WTC11 (cell line): ENCODE measurements around the gene TLNRD1. TPM values are rescaled to one million over a fixed set of nuclear protein-coding genes. Genes with fewer than 3 reads are reported as not detected.

ENCODE experiments used
- ATAC-seq: fragments of 200-7000 bp; cut with Tn5 transposase; 2 replicates; pipeline ENCODE4 v1.10.0; 2021; ENCODE audit warnings: mild to moderate bottlenecking, moderate library complexity
- CTCF ChIA-PET: fragments of 300-600 bp; sonication (Branson Sonifier 250); formaldehyde crosslinking; loops from one replicate; lab custom pipeline; 2021; ENCODE audit warnings: antibody characterized with exemption; lab: Charles Lee
- POLR2A ChIA-PET: fragments of 350-600 bp; sonication (Branson Sonifier 250); formaldehyde crosslinking; loops from one replicate; lab custom pipeline; 2021; ENCODE audit warnings: antibody characterized with exemption; lab: Charles Lee
- DNase-seq: peaks from one replicate; pipeline ENCODE4 v3.0.0; 2021; ENCODE audit warnings: low spot score
- H3K27ac Mint-ChIP-seq: 2 replicates; pipeline ENCODE4 v1.8.0; 2021; ENCODE audit warnings: mixed read lengths
- H3K27me3 Mint-ChIP-seq: 2 replicates; pipeline ENCODE4 v1.8.0; 2021; ENCODE audit warnings: low read depth, mild to moderate bottlenecking, moderate library complexity, mixed read lengths
- H3K36me3 Mint-ChIP-seq: 2 replicates; pipeline ENCODE4 v1.8.0; 2021; ENCODE audit warnings: mixed read lengths
- H3K4me1 Mint-ChIP-seq: 2 replicates; pipeline ENCODE4 v1.8.0; 2022; ENCODE audit warnings: mixed read lengths
- H3K4me3 Mint-ChIP-seq: 2 replicates; pipeline ENCODE4 v1.8.0; 2021; ENCODE audit warnings: mild to moderate bottlenecking, moderate library complexity, mixed read lengths
- H3K9me3 Mint-ChIP-seq: 2 replicates; pipeline ENCODE4 v1.8.0; 2021; ENCODE audit warnings: mixed read lengths
- AR ChIP-seq: fragments of 250-450 bp; sonication (Bioruptor Pico); IDR thresholded peaks from 2 replicates; pipeline ENCODE4 v1.9.0; 2021; ENCODE audit warnings: mild to moderate bottlenecking
- ATF6 ChIP-seq: sonication (generic); formaldehyde crosslinking; IDR thresholded peaks from 2 replicates; pipeline ENCODE4 v1.8.1; 2023; ENCODE audit warnings: mild to moderate bottlenecking, missing genetic modification reagents
- CDX4 ChIP-seq: fragments of 250-450 bp; sonication (Bioruptor Pico); IDR thresholded peaks from 2 replicates; pipeline ENCODE4 v1.9.0; 2021; ENCODE audit warnings: moderate library complexity, mild to moderate bottlenecking, inconsistent platforms, borderline replicate concordance
- CREB1 ChIP-seq: sonication (generic); formaldehyde crosslinking; IDR thresholded peaks from 2 replicates; pipeline ENCODE4 v1.8.0; 2023; ENCODE audit warnings: mild to moderate bottlenecking, missing genetic modification reagents
- CTCF ChIP-seq: fragments of 200-600 bp; IDR thresholded peaks from 2 replicates; pipeline ENCODE4 v1.8.0; 2022; ENCODE audit warnings: antibody characterized with exemption
- EMX1 ChIP-seq: fragments of 250-450 bp; sonication (Bioruptor Pico); IDR thresholded peaks from 2 replicates; pipeline ENCODE4 v1.8.0; 2021; ENCODE audit warnings: mild to moderate bottlenecking
- ERG ChIP-seq: fragments of 250-450 bp; sonication (Bioruptor Pico); IDR thresholded peaks from 2 replicates; pipeline ENCODE4 v1.8.0; 2021; ENCODE audit warnings: mild to moderate bottlenecking
- FOXJ3 ChIP-seq: sonication (generic); formaldehyde crosslinking; IDR thresholded peaks from 2 replicates; pipeline ENCODE4 v1.9.0; 2021; ENCODE audit warnings: missing genetic modification reagents, mild to moderate bottlenecking, borderline replicate concordance
- HMGA2 ChIP-seq: fragments of 250-450 bp; sonication (Bioruptor Pico); IDR thresholded peaks from 2 replicates; pipeline ENCODE4 v1.4.0; 2021; ENCODE audit warnings: mild to moderate bottlenecking, moderate library complexity
- IRF1 ChIP-seq: sonication (generic); formaldehyde crosslinking; IDR thresholded peaks from 2 replicates; pipeline ENCODE4 v1.8.0; 2023; ENCODE audit warnings: missing genetic modification reagents
- IRF2 ChIP-seq: sonication (generic); formaldehyde crosslinking; IDR thresholded peaks from 2 replicates; pipeline ENCODE4 v1.8.0; 2022; ENCODE audit warnings: low read depth, missing genetic modification reagents, borderline replicate concordance
- KAT7 ChIP-seq: sonication (generic); formaldehyde crosslinking; IDR thresholded peaks from 2 replicates; pipeline ENCODE4 v1.8.1; 2023; ENCODE audit warnings: missing genetic modification reagents, mild to moderate bottlenecking, borderline replicate concordance
- MXD4 ChIP-seq: fragments of 250-450 bp; sonication (Bioruptor Pico); IDR thresholded peaks from 2 replicates; pipeline ENCODE4 v1.8.0; 2021; ENCODE audit warnings: mild to moderate bottlenecking, moderate library complexity, borderline replicate concordance
- OVOL2 ChIP-seq: fragments of 250-450 bp; sonication (Bioruptor Pico); IDR thresholded peaks from 2 replicates; pipeline ENCODE4 v1.9.0; 2021; ENCODE audit warnings: mild to moderate bottlenecking, borderline replicate concordance
- PRRX2 ChIP-seq: fragments of 250-450 bp; sonication (Bioruptor Pico); IDR thresholded peaks from 2 replicates; pipeline ENCODE4 v1.8.0; 2021; ENCODE audit warnings: mild to moderate bottlenecking
- SOX15 ChIP-seq: fragments of 250-450 bp; sonication (Bioruptor Pico); IDR thresholded peaks from 2 replicates; pipeline ENCODE4 v1.9.0; 2021; ENCODE audit warnings: mild to moderate bottlenecking
- TEAD4 ChIP-seq: sonication (generic); formaldehyde crosslinking; IDR thresholded peaks from 2 replicates; pipeline ENCODE4 v1.8.0; 2022; ENCODE audit warnings: mild to moderate bottlenecking, missing genetic modification reagents
- ZBTB21 ChIP-seq: sonication (generic); formaldehyde crosslinking; IDR thresholded peaks from 2 replicates; pipeline ENCODE4 v1.8.1; 2023; ENCODE audit warnings: mild to moderate bottlenecking, missing genetic modification reagents, borderline replicate concordance
- ZNF281 ChIP-seq: sonication (generic); formaldehyde crosslinking; IDR thresholded peaks from 2 replicates; pipeline ENCODE4 v1.8.0; 2023; ENCODE audit warnings: mild to moderate bottlenecking, missing genetic modification reagents
- ZNF416 ChIP-seq: fragments of 250-450 bp; sonication (Bioruptor Pico); IDR thresholded peaks from 2 replicates; pipeline ENCODE4 v1.9.0; 2021; ENCODE audit warnings: mild to moderate bottlenecking, inconsistent platforms
- total RNA-seq: library from RNA; stranded (reverse); gene quantifications from 3 replicates; pipeline ENCODE4 v1.2.3, GENCODE V29; 2021

Gene TLNRD1
- total RNA-seq, 1 experiment from 2014 or later: 26.7 TPM

GRCh38 chr15:81053621-81054020 is 52.9 kb downstream of the TLNRD1 start (continued):
- TF ChIP-seq AR (CRISPR knock-in tag): no peak

- H3K4me3 Mint-ChIP-seq: no peak overlapping the region
- H3K27me3 Mint-ChIP-seq: no peaks in the 10 kb centered on the region
- POLR2A ChIA-PET: no interaction called here
- DNase-seq (no peak), ATAC-seq (no peak)
- CTCF ChIA-PET: no interaction called here
- no peaks in the 10 kb centered on the region for H3K9me3 Mint-ChIP-seq
- no peak overlapping the region for H3K27ac Mint-ChIP-seq
- no peak for TF ChIP-seq ERG
- no peak for TF ChIP-seq EMX1 (CRISPR knock-in tag)
- no peak for TF ChIP-seq PRRX2
- no peak for TF ChIP-seq CDX4 (CRISPR knock-in tag)
- no peak for TF ChIP-seq CREB1 (CRISPR knock-in tag)
- no peak for TF ChIP-seq IRF1 (CRISPR knock-in tag)
- no peak for TF ChIP-seq CTCF
- no peak for TF ChIP-seq ZBTB21
- TF ChIP-seq SOX15: no peak
- no peak for TF ChIP-seq MXD4 (CRISPR knock-in tag)
- TF ChIP-seq ATF6: no peak
- TF ChIP-seq ZNF281 (CRISPR knock-in tag): no peak
- no peak for TF ChIP-seq TEAD4 (CRISPR knock-in tag)
- no peak for TF ChIP-seq IRF2 (CRISPR knock-in tag)
- no peak for TF ChIP-seq FOXJ3 (CRISPR knock-in tag)
- no peak for TF ChIP-seq ZNF416 (CRISPR knock-in tag)
- no peak for TF ChIP-seq HMGA2 (CRISPR knock-in tag)
- TF ChIP-seq KAT7 (CRISPR knock-in tag): no peak
- no peak for TF ChIP-seq OVOL2 (CRISPR knock-in tag)
- no peaks in the 10 kb centered on the region for H3K4me1 Mint-ChIP-seq
- no peaks in the 10 kb centered on the region for H3K36me3 Mint-ChIP-seq
These were observed 53.5 kb downstream of the TLNRD1 start for GRCh38 chr15:81054236-81054635.
